Measurements from ENCODE around the gene CFAP100.

Gene CFAP100

GRCh38 chr3:126406389-126407296, 11.9 kb downstream of the CFAP100 start:
- DNase-seq = no peak

GRCh38 chr3:126407412-126408044, 12.8 kb downstream of the CFAP100 start:
- no peak for DNase-seq

- no peak for DNase-seq
These were observed 13.4 kb downstream of the CFAP100 start for GRCh38 chr3:126408099-126408498.

DNA sequence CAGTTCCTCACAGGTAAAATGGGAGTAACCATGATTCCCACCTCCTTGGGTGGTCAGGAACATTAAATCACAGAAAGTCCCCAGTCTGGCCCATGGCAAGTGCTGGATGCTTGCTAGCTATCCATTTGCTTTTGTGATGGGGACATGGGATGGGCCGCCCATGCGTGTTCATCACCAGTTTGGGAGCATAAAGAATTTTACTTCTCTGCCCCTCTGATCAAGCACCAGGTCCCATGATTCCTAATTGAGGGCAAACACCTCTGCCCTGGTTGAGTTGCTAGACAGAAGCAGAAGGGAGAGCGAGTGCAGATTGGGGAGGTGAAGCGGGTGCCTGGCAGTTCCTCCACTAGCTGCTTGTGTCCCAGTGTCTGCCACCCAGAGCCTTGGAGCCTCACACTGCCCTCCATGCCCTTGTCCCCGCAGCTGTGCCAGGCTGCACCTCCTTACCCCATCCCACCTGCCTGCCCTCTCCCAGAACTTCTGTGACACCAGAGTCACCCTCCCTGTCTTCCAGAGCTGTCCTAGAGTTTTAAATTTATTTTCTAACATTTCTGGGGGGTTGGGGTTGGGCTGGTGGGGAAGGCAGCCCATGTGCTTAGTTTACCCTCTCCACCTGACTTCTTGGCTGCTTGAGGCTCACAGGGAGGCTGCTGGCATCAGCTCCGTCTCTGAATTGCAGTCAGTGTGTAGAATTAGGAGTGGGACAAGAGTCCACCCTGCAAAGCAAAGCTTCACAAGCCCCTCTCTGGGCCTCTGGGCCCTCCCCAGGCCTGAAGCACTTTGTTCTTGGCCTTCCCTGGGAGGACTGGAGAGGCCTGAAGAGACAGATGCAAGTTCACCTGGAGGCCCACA, 18.4 kb downstream of the CFAP100 start:
- DNase-seq = no peak

DNA sequence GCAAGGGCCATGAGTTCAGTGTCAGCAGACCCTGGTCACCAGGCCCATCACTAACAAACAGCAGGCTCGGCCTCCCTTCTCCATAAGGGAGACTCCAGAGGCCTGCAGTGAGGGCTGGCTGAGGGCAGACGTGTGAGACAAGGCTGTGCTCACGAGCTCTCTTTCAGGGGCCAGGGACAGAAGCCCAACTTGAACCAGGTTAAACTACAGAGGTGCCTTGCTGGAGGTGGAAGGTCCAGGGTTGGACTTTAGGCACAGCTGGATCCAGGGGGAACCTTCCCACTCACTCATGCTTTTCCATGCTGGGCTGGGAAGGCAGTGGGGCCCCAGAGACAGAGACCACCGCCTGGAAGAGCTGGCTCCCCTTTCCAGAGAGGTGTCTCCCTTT, 19.0 kb downstream of the CFAP100 start:
- no peak for DNase-seq

GRCh38 chr3:126414406-126414805, 19.7 kb downstream of the CFAP100 start:
- no peak for DNase-seq

DNA sequence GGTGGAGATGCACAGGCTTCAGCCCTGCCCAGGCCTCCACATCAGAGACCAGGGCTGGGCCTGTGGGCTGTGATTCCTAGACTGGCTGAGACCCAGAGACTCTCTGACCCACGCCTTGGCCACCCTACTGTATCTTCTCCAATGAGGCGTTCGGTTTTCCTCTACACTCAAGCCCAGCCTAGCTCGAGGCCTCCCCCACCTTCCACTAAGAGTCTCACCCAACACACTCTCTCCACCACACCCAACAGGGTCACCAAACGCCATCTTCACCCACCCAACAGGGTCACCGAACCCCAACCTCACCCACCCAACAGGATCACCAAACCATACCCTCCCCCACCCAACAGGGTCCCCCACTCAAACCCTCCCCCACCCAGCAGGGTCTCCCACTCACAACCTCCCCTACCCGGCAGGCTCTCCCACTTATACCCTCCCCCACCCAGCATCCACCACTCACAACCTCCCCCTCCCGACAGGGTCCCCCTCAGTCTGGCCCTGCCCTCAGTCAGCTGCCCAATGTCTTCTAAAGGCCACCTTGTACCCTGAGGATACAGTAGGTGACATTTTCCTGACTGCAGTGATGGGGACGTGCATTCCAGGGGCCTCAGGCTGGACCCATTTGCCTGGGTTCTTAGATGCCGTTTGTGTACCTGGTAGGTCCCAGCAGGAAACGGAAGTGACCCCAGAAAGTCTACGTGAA, 20.4 kb downstream of the CFAP100 start:
- no peak for DNase-seq

DNA sequence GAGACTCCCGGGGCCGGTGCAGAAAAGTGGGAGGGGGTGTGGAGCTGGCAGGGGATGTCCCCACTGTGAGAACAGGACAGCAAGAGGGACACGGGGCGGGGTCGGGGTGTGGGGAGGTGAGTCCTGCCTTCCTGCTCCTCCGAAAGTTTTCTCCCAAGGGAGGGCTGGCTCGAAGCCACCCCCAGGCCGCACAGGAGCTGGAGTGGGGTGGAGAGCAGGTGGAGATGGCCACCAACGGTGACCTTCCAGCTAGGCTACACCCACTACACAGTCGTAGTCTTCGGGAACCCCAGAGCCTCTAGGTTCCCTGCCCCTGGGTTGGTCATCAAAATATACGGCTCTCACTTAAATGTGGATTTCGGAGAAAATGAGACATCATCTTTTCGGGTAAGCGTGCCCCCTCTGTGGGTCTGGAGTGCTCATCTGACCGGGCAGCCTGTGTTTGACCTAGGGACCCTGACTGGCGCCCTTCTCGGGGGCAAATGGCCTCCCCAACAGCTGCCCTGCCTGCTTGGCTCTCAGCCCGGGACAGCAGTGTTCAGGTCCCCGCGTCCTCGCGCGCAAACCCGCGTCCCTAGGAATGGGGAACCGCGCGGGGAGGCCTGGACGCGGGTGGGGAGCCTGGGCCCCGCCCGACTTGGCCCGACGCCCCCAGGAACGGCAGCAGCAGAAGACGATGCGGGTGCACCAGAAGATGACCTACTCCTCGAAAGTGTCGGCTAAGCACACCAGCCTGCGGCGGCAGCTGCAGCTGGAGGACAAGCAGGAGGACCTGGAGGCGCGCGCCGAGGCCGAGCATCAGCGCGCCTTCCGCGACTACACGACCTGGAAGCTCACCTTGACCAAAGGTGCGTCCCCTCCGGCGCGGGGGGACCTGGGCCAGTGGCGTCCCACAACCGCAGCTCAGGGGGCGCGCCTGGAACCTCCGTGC, 21.2 kb downstream of the CFAP100 start:
- no peak for DNase-seq

GRCh38 chr3:126416943-126417342, 22.2 kb downstream of the CFAP100 start:
- DNase-seq = no peak

DNA sequence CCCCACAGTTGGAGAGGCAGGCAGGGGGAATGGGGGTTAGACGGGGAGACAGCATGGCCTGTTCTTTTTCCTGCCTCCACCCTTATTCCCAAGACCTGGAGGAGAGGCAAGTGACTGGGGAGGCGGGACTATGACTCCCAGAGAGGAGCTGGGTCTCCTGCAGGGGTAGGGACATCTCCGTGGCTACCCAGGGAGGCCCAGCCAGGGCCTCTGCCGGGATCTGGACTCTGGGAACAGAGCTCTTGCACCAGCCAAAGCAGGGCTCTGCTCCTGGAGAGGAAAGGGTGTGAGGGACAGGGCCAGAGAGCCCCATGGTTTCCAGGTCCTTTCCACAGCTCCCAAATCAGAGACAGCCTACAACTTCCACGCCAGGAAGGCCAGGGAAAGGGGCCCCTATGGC, 22.8 kb downstream of the CFAP100 start:
- no peak for DNase-seq

DNA sequence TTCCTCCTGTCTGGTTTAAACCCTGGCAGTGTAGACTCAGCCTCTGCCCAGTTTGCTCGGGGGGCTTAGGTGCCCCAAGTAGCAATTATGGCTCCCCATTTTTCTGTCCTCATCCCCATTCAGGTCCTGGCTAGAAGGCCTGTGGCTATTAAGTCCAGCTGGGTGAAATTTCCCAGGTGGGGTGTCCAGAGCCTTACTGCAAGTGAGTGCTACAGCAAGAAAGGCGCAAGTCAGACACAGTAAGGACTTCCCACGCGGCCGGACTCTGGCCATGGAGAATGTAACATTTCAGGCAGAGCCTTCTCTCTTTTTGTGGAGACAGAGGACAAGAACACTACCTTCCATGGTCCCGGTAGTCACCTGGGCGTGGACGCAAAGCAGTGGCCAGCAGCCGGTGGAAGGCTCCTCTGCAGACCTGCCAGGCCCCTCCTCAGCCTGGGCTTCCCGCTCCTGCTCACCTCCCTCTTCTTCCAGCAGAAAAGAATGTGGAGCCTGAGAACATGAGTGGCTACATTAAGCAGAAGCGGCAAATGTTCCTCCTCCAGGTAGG, 23.3 kb downstream of the CFAP100 start:
- DNase-seq = no peak

- DNase-seq = no peak
These were observed 24.0 kb downstream of the CFAP100 start for GRCh38 chr3:126418661-126419131.

GRCh38 chr3:126419151-126419703, 24.5 kb downstream of the CFAP100 start:
- DNase-seq = no peak

GRCh38 chr3:126419886-126420786, 25.4 kb downstream of the CFAP100 start:
- DNase-seq = no peak

- no peak for DNase-seq
These were observed 26.9 kb downstream of the CFAP100 start for GRCh38 chr3:126421573-126422119.

DNA sequence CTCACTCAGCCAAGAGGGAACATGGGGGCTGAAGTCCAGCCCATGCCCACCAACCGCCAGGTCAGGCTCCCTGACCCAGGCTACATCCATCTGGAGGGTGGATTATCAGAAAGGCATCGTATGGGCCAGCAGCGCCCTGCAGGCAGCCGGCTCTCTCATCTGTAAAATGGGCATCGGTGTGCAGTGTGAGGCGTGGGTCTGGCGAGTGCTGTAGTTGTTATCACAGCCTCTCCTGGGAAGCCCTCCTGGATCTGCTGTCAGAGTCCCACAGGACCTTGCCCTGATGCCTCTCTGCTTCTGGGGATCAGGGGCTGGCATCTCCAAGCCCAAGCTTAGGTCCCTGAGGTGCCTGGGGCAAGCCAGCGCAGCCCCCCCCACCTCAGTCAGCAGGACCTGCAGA, 27.4 kb downstream of the CFAP100 start:
- no peak for DNase-seq

DNA sequence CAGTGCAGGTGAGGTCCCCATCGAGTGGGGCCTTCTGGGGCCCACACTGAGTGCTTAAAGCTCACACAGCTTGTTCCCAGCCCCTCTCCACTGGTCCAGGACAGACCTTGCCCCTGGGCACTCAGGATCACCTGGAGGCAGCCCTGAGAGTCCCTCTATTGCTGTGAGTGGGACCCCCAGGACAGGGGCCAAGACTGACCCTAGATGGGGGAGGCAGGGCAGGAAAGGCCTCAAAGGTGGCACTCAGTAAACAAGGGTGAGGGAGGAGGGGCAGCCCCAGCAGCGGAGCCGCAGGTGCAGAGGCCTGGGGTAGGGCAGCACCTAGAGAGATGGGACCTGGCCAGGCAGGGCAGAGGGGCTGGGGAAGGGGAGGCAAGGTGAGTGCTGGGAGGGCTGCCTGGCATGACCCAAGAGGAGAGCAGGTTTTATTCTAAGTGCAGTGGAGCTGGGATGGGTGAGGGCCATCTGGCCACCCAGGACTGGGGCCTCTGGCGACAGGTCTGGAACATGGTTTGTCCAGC, 27.9 kb downstream of the CFAP100 start:
- no peak for DNase-seq

DNA sequence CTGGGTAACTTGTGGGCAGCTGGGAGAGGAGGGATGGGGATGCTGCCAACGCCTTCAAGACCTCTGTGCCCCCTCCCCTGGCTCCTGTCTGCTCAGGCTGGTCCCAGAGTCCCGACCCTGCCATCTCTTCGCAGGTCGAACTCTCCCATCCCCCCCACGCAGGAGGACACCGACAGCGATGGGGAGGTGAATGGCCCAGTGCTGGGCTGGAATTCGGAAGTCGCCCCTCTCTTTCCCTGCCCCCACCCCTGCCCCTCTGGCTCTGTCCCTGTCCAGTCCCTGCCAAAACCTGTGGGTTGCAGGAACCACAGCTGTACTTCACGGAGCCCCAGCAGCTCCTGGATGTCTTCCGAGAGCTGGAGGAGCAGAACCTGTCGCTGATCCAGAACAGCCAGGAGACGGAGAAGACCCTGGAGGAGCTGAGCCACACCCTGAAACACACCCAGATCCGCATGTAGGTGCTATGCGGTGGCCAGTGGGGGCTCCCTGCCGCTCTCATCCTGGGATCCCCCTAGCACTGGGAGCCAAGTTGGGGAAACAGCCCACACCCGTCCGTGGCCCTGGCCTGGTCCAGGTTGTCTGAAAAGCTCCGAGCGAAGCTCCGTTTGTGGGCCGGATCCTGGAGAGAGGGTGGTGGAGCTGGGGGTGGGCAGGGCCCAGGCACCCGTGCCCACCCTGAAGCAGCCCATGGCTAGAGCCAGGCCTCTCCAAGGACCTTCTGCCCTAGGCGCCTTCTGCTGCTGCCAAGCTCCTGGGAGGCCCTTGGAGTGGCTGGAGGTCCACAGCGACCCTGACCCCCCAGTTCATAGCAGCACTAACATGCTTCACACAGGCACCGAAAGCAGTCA, 28.7 kb downstream of the CFAP100 start:
- DNase-seq = no peak
